Nephron (organoid): ENCODE measurements around the gene ANKH.
"Not testable (repeated sequence)": the region's sequence is repeated elsewhere in the genome, so short reads cannot be mapped to it uniquely, and the experiment has no call there.

Experiments used
- H3K27ac Mint-ChIP-seq, 3 experiments: 2 replicates each; pipeline ENCODE4 v1.8.0; 2020; ENCODE audit warnings: mixed read lengths in 3 of 3, mild to moderate bottlenecking in 2 of 3, moderate library complexity in 1 of 3
- H3K27me3 Mint-ChIP-seq: 2 replicates; pipeline ENCODE4 v1.8.0; 2021; ENCODE audit warnings: low read depth, mild to moderate bottlenecking, moderate library complexity, mixed read lengths
- H3K36me3 Mint-ChIP-seq: 2 replicates; pipeline ENCODE4 v1.8.0; 2020; ENCODE audit warnings: low read depth, mixed read lengths
- H3K4me1 Mint-ChIP-seq: 2 replicates; pipeline ENCODE4 v1.8.0; 2020; ENCODE audit warnings: mixed read lengths
- H3K4me3 Mint-ChIP-seq, 3 experiments: 2 replicates each; pipeline ENCODE4 v1.8.0; 2020; ENCODE audit warnings: mild to moderate bottlenecking in 3 of 3, mixed read lengths in 3 of 3, moderate library complexity in 2 of 3
- H3K9me3 Mint-ChIP-seq: 2 replicates; pipeline ENCODE4 v1.8.0; 2020; ENCODE audit warnings: mixed read lengths
- TF ChIP-seq, protein P1 (sequence below), 3 experiments: fragments of 200-600 bp; sonication (generic); IDR thresholded peaks; one replicate each; pipeline ENCODE4 v1.5.0; 2021; ENCODE audit warnings: antibody characterized with exemption in 3 of 3; ENCODE audit not compliant: unreplicated experiment in 3 of 3

ANKH gene

DNA sequence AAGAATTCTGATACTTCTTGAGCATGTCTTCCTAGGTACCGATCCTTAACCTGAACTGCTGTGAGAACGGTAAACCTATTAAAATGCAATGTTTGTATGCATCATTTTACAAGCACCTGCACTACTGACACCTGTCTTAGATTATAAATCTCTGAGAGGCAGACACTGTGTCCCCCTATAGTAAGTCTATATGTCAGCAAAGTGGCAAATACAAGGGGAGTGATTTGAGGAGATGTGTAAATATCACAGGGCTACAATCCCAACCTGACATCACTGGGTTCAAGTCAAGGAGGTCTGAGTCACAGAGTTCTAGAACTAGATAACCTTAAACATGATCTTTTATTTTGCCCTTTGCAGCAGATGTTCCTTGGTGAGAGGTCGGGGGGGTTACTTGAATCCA lies 64.1 kb downstream of the ANKH start:
- Mint-ChIP-seq H3K4me1 (no peaks in the 10 kb centered on the region), H3K27me3 (peaks cover 3% of the 10 kb centered on the region), H3K36me3 (peaks cover 4% of the 10 kb centered on the region), H3K9me3 (peaks cover 5% of the 10 kb centered on the region), H3K4me3 (no peak overlapping the region), H3K27ac (no peak overlapping the region)
- TF ChIP-seq, protein P1, sequence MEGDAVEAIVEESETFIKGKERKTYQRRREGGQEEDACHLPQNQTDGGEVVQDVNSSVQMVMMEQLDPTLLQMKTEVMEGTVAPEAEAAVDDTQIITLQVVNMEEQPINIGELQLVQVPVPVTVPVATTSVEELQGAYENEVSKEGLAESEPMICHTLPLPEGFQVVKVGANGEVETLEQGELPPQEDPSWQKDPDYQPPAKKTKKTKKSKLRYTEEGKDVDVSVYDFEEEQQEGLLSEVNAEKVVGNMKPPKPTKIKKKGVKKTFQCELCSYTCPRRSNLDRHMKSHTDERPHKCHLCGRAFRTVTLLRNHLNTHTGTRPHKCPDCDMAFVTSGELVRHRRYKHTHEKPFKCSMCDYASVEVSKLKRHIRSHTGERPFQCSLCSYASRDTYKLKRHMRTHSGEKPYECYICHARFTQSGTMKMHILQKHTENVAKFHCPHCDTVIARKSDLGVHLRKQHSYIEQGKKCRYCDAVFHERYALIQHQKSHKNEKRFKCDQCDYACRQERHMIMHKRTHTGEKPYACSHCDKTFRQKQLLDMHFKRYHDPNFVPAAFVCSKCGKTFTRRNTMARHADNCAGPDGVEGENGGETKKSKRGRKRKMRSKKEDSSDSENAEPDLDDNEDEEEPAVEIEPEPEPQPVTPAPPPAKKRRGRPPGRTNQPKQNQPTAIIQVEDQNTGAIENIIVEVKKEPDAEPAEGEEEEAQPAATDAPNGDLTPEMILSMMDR (IDR thresholded peaks at IDR 0.05; ENCODE audit: unreplicated experiment in 3 of 3) = no peak

DNA sequence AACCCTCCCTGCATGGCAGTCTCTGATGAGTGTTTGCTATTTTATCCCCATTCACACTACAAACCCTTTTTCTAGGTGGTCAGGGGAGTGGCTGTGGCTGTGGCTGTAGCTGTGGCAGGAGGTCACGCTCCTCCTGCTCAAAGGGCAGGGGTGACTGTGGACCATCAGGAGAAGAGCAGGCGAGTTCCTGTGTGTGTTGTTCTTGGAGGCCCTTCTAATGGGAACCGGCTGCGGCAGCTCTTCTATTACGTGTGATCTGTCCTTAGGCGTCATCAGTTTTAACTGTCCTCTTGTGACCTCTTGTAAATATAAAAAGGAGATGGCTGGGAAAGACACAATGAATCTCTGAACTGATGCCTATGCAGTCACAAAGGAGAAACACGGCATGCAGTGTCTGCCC lies 65.1 kb downstream of the ANKH start:
- Mint-ChIP-seq H3K27me3 (peaks cover 3% of the 10 kb centered on the region), H3K4me1 (no peaks in the 10 kb centered on the region), H3K27ac (peak overlapping the region in 2 of 3 experiments; percentile 5 to 78), H3K36me3 (peaks cover 4% of the 10 kb centered on the region), H3K4me3 (no peak overlapping the region), H3K9me3 (peaks cover 5% of the 10 kb centered on the region)
- TF ChIP-seq, protein P1 (IDR thresholded peaks at IDR 0.05; ENCODE audit: unreplicated experiment in 3 of 3) = no peak

DNA sequence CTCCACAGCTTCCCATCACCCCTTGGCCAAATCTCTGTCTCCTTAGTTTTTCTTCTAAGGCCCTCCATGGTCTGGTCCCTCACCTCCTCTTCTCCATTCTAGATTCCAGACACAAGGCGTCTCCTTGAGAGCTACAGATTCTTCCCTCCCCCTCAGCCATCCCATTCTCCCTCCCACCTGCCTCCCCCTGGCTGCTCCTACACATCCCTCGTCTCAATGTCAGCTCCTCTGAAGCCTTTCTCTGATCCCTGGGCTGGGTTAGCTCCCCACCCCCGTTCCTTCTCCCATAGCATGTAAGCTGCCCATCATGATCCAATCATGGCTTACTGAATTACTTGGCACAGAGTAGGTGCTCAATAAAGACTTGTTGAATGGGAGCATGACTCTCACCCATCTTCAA lies 69.0 kb downstream of the ANKH start:
- H3K9me3 Mint-ChIP-seq = peaks cover 4% of the 10 kb centered on the region
- TF ChIP-seq, protein P1 (IDR thresholded peaks at IDR 0.05; ENCODE audit: unreplicated experiment in 3 of 3) = no peak
- no peaks in the 10 kb centered on the region for H3K4me1 Mint-ChIP-seq
- H3K27me3 Mint-ChIP-seq = peaks cover 3% of the 10 kb centered on the region
- no peak overlapping the region for H3K4me3 Mint-ChIP-seq
- H3K27ac Mint-ChIP-seq = no peak overlapping the region
- H3K36me3 Mint-ChIP-seq = no peaks in the 10 kb centered on the region

DNA sequence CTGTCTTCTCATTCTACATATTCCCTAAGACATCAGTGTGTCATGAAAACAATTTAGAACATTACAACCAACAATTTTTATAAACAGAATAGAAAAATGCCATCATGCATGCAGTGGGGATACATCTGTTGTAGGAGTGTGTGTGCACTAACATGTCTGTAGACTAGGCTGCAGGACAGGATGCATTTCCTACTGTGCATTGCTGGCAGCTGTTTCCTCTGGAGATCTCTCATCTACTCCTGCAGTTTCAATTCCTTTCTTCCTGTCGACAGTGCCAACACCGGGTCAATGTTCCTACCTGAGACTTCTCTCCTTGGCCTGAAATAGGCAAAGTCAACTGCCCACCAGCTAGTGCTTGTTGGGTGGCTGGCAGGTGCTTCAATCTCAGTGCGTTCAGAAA lies 69.8 kb downstream of the ANKH start:
- Mint-ChIP-seq H3K9me3 (no peaks in the 10 kb centered on the region), H3K27me3 (peaks cover 3% of the 10 kb centered on the region), H3K4me3 (no peak overlapping the region), H3K36me3 (no peaks in the 10 kb centered on the region), H3K4me1 (no peaks in the 10 kb centered on the region), H3K27ac (no peak overlapping the region)
- TF ChIP-seq, protein P1 (IDR thresholded peaks at IDR 0.05; ENCODE audit: unreplicated experiment in 3 of 3) = no peak

DNA sequence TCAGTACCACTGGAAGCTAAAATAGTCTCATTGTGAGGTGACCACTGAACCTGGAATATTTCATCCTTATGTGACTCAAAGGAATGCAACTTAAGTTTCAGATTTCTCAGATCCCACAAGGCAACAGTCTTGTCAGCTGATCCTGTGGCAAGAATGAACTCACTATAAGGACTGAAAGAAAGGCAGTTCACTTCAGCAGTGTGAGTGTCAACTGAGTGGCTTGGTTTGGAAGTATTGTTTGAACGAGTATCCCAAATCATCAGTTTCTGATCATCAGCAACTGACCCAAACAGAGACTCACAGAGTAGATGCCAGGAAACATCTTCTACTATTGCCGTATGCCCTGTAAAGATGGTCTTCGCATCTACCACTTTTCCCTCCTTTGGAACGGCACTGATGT lies 74.2 kb downstream of the ANKH start:
- not testable (repeated sequence) for H3K4me3 Mint-ChIP-seq, H3K4me1 Mint-ChIP-seq, H3K9me3 Mint-ChIP-seq, H3K27ac Mint-ChIP-seq, H3K36me3 Mint-ChIP-seq, H3K27me3 Mint-ChIP-seq

DNA sequence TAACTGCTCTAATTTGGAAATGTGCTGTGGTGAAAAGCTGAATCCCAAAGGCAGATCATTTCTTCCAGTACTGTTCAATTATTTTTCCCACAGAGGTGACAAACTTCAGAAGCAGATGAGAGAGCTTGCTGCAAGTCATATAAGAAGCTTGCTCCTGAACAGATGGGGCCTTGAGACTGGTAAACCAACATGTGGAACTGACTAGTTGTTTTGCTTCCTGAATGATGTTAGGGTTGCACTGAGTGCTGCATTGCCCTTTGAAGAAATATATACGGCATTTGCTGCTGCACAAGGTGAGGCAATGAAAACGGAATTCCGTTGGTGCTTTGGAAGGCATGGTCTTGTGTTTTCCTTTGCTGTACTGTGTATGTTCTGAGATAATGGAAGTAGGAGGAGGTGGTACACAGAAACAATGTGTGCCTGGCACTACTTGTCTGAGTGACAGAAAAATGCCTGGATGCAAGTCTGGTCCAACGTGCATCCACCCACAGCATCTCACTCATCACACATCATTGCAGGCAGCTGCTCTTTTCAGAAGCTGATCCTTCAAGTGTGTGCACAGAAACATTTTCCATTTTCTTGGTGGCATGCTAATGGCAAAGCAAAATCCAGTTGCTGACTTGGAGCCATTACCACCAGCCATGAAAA lies 76.9 kb downstream of the ANKH start:
- Mint-ChIP-seq H3K27me3 (no peaks in the 10 kb centered on the region), H3K9me3 (no peaks in the 10 kb centered on the region), H3K4me3 (no peak overlapping the region), H3K36me3 (no peaks in the 10 kb centered on the region), H3K27ac (no peak overlapping the region), H3K4me1 (peaks cover 6% of the 10 kb centered on the region)
- TF ChIP-seq, protein P1 (IDR thresholded peaks at IDR 0.05; ENCODE audit: unreplicated experiment in 3 of 3) = no peak
